Endothelial cell of umbilical vein (primary cell): ENCODE measurements around the gene ASAP2. TPM values are rescaled to one million over a fixed set of nuclear protein-coding genes. Genes with fewer than 3 reads are reported as not detected.

Experiments
- BruUV-seq: library from RNA; stranded (reverse); fragments of 400-500 nt; replicated peaks from 2 replicates; lab custom pipeline; 2021; lab: Mats Ljungman, UMichigan
- CTCF ChIA-PET: fragments of 300-600, 350-600 bp; sonication (Branson Sonifier 250); formaldehyde crosslinking; loops from one replicate; lab custom pipeline; 2021; ENCODE audit warnings: antibody characterized with exemption, inconsistent platforms; lab: Charles Lee
- POLR2A ChIA-PET: fragments of 300-600, 350-600 bp; sonication (Branson Sonifier 250); formaldehyde crosslinking; loops from one replicate; lab custom pipeline; 2021; ENCODE audit warnings: antibody characterized with exemption, inconsistent platforms; lab: Charles Lee
- DNase-seq: peaks from one replicate; pipeline ENCODE4 v3.0.0-alpha.2; 2011; ENCODE audit warnings: low read depth, low spot score
- FAIRE-seq: peaks from 2 replicates; lab custom pipeline; 2011; peaks lifted over from hg19 to GRCh38; lab: Jason Lieb, UNC
- H2AFZ ChIP-seq: 2 replicates; pipeline ENCODE4 v1.6.0; 2012; ENCODE audit warnings: low read depth, low read length, control low read depth, inconsistent platforms
- H3K27ac ChIP-seq: 2 replicates; pipeline ENCODE4 v1.5.1; 2011; ENCODE audit warnings: low read depth, mild to moderate bottlenecking, control low read depth, low read length, moderate library complexity; ENCODE audit not compliant: insufficient read depth
- H3K27me3 ChIP-seq, 2 experiments: 2 replicates each; pipeline versions ENCODE4 v1.6.0 to v1.6.1; 2011; ENCODE audit warnings: low read length in 2 of 2, mixed read lengths in 1 of 2; ENCODE audit not compliant: control insufficient read depth in 2 of 2, insufficient read depth in 2 of 2
- H3K36me3 ChIP-seq, 2 experiments: 2 replicates in 1 of 2; 3 replicates in 1 of 2; pipeline ENCODE4 v1.5.1; 2011; ENCODE audit warnings: low read length in 2 of 2, mild to moderate bottlenecking in 1 of 2, moderate library complexity in 1 of 2; ENCODE audit not compliant: control insufficient read depth in 2 of 2, insufficient read depth in 2 of 2; ENCODE audit errors: extremely low read depth in 1 of 2
- H3K4me1 ChIP-seq: 3 replicates; pipeline ENCODE4 v1.5.1; 2011; ENCODE audit warnings: mild to moderate bottlenecking, low read length; ENCODE audit not compliant: control insufficient read depth, insufficient read depth; ENCODE audit errors: extremely low read depth
- H3K4me2 ChIP-seq: 2 replicates; pipeline ENCODE4 v1.6.1; 2011; ENCODE audit warnings: low read length, control low read depth, mixed read lengths; ENCODE audit not compliant: insufficient read depth
- H3K4me3 ChIP-seq, 3 experiments: fragments of 200-600 bp in 1 of 3; sonication (generic), shearing (Covaris generic) in 1 of 3; replicated peaks in 1 of 3; 2 replicates each; pipeline ENCODE4 v1.5.1; 2011 to 2016; ENCODE audit warnings: control low read depth in 3 of 3, low read length in 3 of 3, mild to moderate bottlenecking in 2 of 3, inconsistent platforms in 1 of 3, low read depth in 1 of 3, moderate library complexity in 1 of 3; ENCODE audit not compliant: insufficient read depth in 1 of 3
- H3K79me2 ChIP-seq: 2 replicates; pipeline ENCODE4 v1.6.0; 2012; ENCODE audit warnings: low read length, inconsistent platforms; ENCODE audit not compliant: control insufficient read depth, insufficient read depth
- H3K9ac ChIP-seq: replicated peaks from 2 replicates; pipeline ENCODE3; 2011; ENCODE audit warnings: low read length, control low read depth; ENCODE audit not compliant: insufficient read depth; ENCODE audit errors: extremely low read depth
- H3K9me1 ChIP-seq: replicated peaks from 3 replicates; pipeline ENCODE4 v1.6.0; 2011; ENCODE audit warnings: mild to moderate bottlenecking, low read length; ENCODE audit not compliant: control insufficient read depth, insufficient read depth; ENCODE audit errors: extremely low read depth
- H3K9me3 ChIP-seq: replicated peaks from 2 replicates; pipeline ENCODE4 v1.5.1; 2012; ENCODE audit warnings: low read length, inconsistent platforms; ENCODE audit not compliant: control insufficient read depth, insufficient read depth
- H4K20me1 ChIP-seq: replicated peaks from 2 replicates; pipeline ENCODE3; 2011; ENCODE audit warnings: mild to moderate bottlenecking, low read length; ENCODE audit not compliant: control insufficient read depth, insufficient read depth; ENCODE audit errors: extremely low read depth
- CTCF ChIP-seq, 2 donors: IDR thresholded peaks; 1 replicate in 1 of 2; 2 replicates in 1 of 2; pipeline ENCODE4 v1.5.1; 2011; ENCODE audit warnings: low read length in 2 of 2, mild to moderate bottlenecking in 2 of 2, moderate library complexity in 2 of 2, control low read depth in 1 of 2, inconsistent platforms in 1 of 2, low read depth in 1 of 2; ENCODE audit not compliant: insufficient read depth in 1 of 2; ENCODE audit errors: extremely low read depth in 1 of 2
- EZH2 ChIP-seq: IDR thresholded peaks from 2 replicates; pipeline ENCODE4 v1.6.1; 2012; ENCODE audit warnings: borderline replicate concordance, low read depth, mild to moderate bottlenecking, moderate library complexity, low read length, inconsistent platforms; ENCODE audit not compliant: severe bottlenecking
- FOS ChIP-seq: IDR thresholded peaks from 2 replicates; pipeline ENCODE4 v1.6.1; 2011; ENCODE audit warnings: mild to moderate bottlenecking, low read length, moderate library complexity, borderline replicate concordance; ENCODE audit not compliant: insufficient read depth
- GATA2 ChIP-seq: IDR thresholded peaks from 2 replicates; pipeline ENCODE4 v1.7.0; 2011; ENCODE audit warnings: low read depth, mild to moderate bottlenecking, moderate library complexity, mixed read lengths, low read length; ENCODE audit not compliant: insufficient read length, insufficient read depth
- JUN ChIP-seq: IDR thresholded peaks from 2 replicates; pipeline ENCODE4 v1.6.1; 2011; ENCODE audit warnings: borderline replicate concordance, low read depth; ENCODE audit not compliant: insufficient read length, insufficient read depth
- MAX ChIP-seq: IDR thresholded peaks from 2 replicates; pipeline ENCODE4 v1.6.1; 2011; ENCODE audit not compliant: insufficient read depth, insufficient read length
- MYC ChIP-seq: IDR thresholded peaks from one replicate; pipeline ENCODE4 v1.6.1; 2011; ENCODE audit warnings: mild to moderate bottlenecking, low read depth, low read length
- POLR2A ChIP-seq: IDR thresholded peaks from 2 replicates; pipeline ENCODE4 v1.6.1; 2012; ENCODE audit warnings: low read depth, mild to moderate bottlenecking, control low read depth, low read length
- POLR2AphosphoS5 ChIP-seq: IDR thresholded peaks from 2 replicates; pipeline ENCODE4 v1.6.1; 2012; ENCODE audit warnings: low read depth, mild to moderate bottlenecking, control low read depth, low read length, moderate library complexity; ENCODE audit not compliant: insufficient read depth
- dilution Hi-C: fragments of 300-500 bp; cut with MboI; formaldehyde crosslinking; loops from one replicate; pipeline ENCODE4 v1.15.0; 2019; ENCODE audit warnings: low sequenced_read_pairs; ENCODE audit not compliant: extremely low pct_ligation_motif_present
- intact Hi-C: fragments of 100-400 bp; cut with micrococcal nuclease; formaldehyde crosslinking; loops from one replicate; pipeline ENCODE4 v1.10.0; 2022
- polyA plus RNA-seq, 4 experiments: library from polyadenylated mRNA; depleted of rRNA in 3 of 4; stranded (reverse) in 3 of 4; unstranded in 1 of 4; fragments of >200 nt; gene quantifications; 2 replicates each; pipeline versions ENCODE4 v1.2.1 to v1.2.3, GENCODE V29; 2011 to 2012; ENCODE audit warnings: missing spikeins in 1 of 4
- total RNA-seq: library from RNA; stranded (reverse); gene quantifications from 2 replicates; pipeline ENCODE4 v1.2.3, GENCODE V29; 2021

Gene ASAP2
- total and polyA plus RNA-seq, 2 donors (not counting 3 experiments of a cell fraction or from before 2014, with no cell fraction given) = 31.1 to 79.2 TPM

DNA sequence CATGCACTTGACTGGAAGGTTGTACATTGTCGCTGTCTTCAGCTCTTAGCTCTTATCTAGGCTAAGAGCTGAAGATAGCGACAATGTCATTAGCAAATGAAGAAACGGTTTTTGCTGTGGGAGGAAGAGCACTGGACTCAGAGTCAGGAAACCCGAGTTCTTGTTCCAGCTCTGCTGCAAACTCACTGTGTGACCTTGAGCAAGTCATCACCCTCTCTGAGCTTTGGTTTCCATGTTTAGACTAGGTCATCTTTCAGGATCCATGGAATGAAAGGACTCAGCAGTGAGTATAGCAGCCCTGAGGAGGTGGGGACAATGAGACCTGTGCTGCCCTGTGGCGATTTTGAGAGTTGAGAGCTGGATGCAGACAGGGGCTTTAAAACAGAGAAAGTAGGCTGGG, 85.3 kb downstream of the ASAP2 start:
- ChIA-PET CTCF (no interaction called here), POLR2A (no interaction called here)
- Histone ChIP-seq H3K27ac (no peak overlapping the region), H3K4me1 (peaks cover 22% of the 10 kb centered on the region), H3K4me2 (no peak overlapping the region), H3K79me2 (peaks cover 80% of the 10 kb centered on the region), H3K27me3 (no peaks in the 10 kb centered on the region), H4K20me1 (no peaks in the 10 kb centered on the region), H2AFZ (no peak overlapping the region), H3K9me1 (no peaks in the 10 kb centered on the region), H3K9me3 (no peaks in the 10 kb centered on the region), H3K36me3 (peaks cover 2 to 5% of the 10 kb centered on the region in 2 experiments), H3K9ac (no peak overlapping the region), H3K4me3 (no peak overlapping the region)
- TF ChIP-seq MYC = no peak
- no peak for TF ChIP-seq POLR2A
- no peak for TF ChIP-seq MAX
- TF ChIP-seq JUN = no peak
- no peak for TF ChIP-seq GATA2
- TF ChIP-seq EZH2 = no peak
- TF ChIP-seq FOS = no peak
- no peak for TF ChIP-seq CTCF (IDR thresholded peaks at IDR 0.05; ENCODE audit: extremely low read depth in 1 of 2, insufficient read depth in 1 of 2, low read depth in 1 of 2, low read length in 2 of 2)
- no peak for TF ChIP-seq POLR2AphosphoS5
- no peak for DNase-seq
- intact Hi-C loops = no loop called here
- dilution Hi-C loops = no loop called here
- BruUV-seq = no TSS peak
- FAIRE-seq = no peak
